ENCODE results near the gene PLOD3. TPM values are rescaled to one million over a fixed set of nuclear protein-coding genes. Genes with fewer than 3 reads are reported as not detected.

The PLOD3 gene
- polyA plus RNA-seq, 1 experiment, result 187 TPM

GRCh38 chr7:101185258-101185839 is 32.0 kb downstream of the PLOD3 start:
- H3K4me3 ChIP-seq (ENCODE audit: low read depth, low read length), result no peak overlapping the region
- no peaks in the 10 kb centered on the region for H3K36me3 ChIP-seq (ENCODE audit: control insufficient read depth, insufficient read depth, low read length)
- CTCF ChIA-PET, result interaction anchor here (0.8 to 2.9 kb wide), 2 partner anchors 41 to 59 kb away, joined by 3 to 16 read pairs; no protein-coding TSS in a partner anchor
- H3K27me3 ChIP-seq (ENCODE audit: control insufficient read depth, insufficient read depth, low read length), result peaks cover 6% of the 10 kb centered on the region
- no peak for TF ChIP-seq CTCF (IDR thresholded peaks at IDR 0.05; ENCODE audit: insufficient read depth, low read depth, low read length)
- DNase-seq (ENCODE audit: low read depth), result no peak
- POLR2A ChIA-PET, result no interaction called here

GRCh38 chr7:101180130-101180755 is 37.1 kb downstream of the PLOD3 start, which contains the start of gene NAT16:
Gene NAT16, minus strand, starts transcription at chr7:101180293. Its CDS starts 5,486 bp downstream, at chr7:101174807.
- no peak within 1 kb of the TSS for H3K4me3 ChIP-seq (ENCODE audit: low read depth, low read length)
- H3K36me3 ChIP-seq (ENCODE audit: control insufficient read depth, insufficient read depth, low read length), result no peaks in the 10 kb centered on the region
- CTCF ChIA-PET, result interaction anchor here (1.4 kb wide), 1 partner anchor 12 kb away, joined by 3 read pairs; no protein-coding TSS in a partner anchor
- H3K27me3 ChIP-seq (ENCODE audit: control insufficient read depth, insufficient read depth, low read length), result peaks cover 45% of the 10 kb centered on the region
- POLR2A ChIA-PET, result no interaction called here
- TF ChIP-seq CTCF (IDR thresholded peaks at IDR 0.05; ENCODE audit: insufficient read depth, low read depth, low read length), result no peak
- DNase-seq (ENCODE audit: low read depth), result no peak

GRCh38 chr7:101179713-101180112 is 37.7 kb downstream of the PLOD3 start:
- Histone ChIP-seq H3K36me3 (ENCODE audit: control insufficient read depth, insufficient read depth, low read length) (no peaks in the 10 kb centered on the region), H3K4me3 (ENCODE audit: low read depth, low read length) (no peak overlapping the region), H3K27me3 (ENCODE audit: control insufficient read depth, insufficient read depth, low read length) (peaks cover 46% of the 10 kb centered on the region)
- ChIA-PET POLR2A (no interaction called here), CTCF (no interaction called here)
- DNase-seq (ENCODE audit: low read depth), result no peak
- TF ChIP-seq CTCF (IDR thresholded peaks at IDR 0.05; ENCODE audit: insufficient read depth, low read depth, low read length), result no peak

GRCh38 chr7:101179117-101179516 is 38.3 kb downstream of the PLOD3 start:
- no peak overlapping the region for H3K4me3 ChIP-seq (ENCODE audit: low read depth, low read length)
- ChIA-PET POLR2A (no interaction called here), CTCF (interaction anchor here (0.9 kb wide), 1 partner anchor 14 kb away, joined by 4 read pairs; no protein-coding TSS in a partner anchor)
- no peak for TF ChIP-seq CTCF (IDR thresholded peaks at IDR 0.05; ENCODE audit: insufficient read depth, low read depth, low read length)
- peaks cover 46% of the 10 kb centered on the region for H3K27me3 ChIP-seq (ENCODE audit: control insufficient read depth, insufficient read depth, low read length)
- H3K36me3 ChIP-seq (ENCODE audit: control insufficient read depth, insufficient read depth, low read length), result no peaks in the 10 kb centered on the region
- no peak for DNase-seq (ENCODE audit: low read depth)

- DNase-seq (ENCODE audit: low read depth), result no peak
- CTCF ChIA-PET, result interaction anchor here (1.1 to 2.9 kb wide), 2 partner anchors 8 to 14 kb away, joined by 3 to 25 read pairs; no protein-coding TSS in a partner anchor
- POLR2A ChIA-PET, result no interaction called here
- H3K36me3 ChIP-seq (ENCODE audit: control insufficient read depth, insufficient read depth, low read length), result no peaks in the 10 kb centered on the region
- no peak overlapping the region for H3K4me3 ChIP-seq (ENCODE audit: low read depth, low read length)
- no peak for TF ChIP-seq CTCF (IDR thresholded peaks at IDR 0.05; ENCODE audit: insufficient read depth, low read depth, low read length)
- peaks cover 50% of the 10 kb centered on the region for H3K27me3 ChIP-seq (ENCODE audit: control insufficient read depth, insufficient read depth, low read length)
These were observed 39.7 kb downstream of the PLOD3 start for GRCh38 chr7:101177644-101178043.

All from BJ (cell line).